Activated CD4-positive, alpha-beta T cell treated with anti-CD3 and anti-CD28 coated beads for 4 hours (primary cell): ENCODE results near the gene ZBTB8B.
"Not testable (repeated sequence)": the region's sequence is repeated elsewhere in the genome, so short reads cannot be mapped to it uniquely, and the experiment has no call there.

Experiments used
- DNase-seq, 2 donors: peaks; one replicate each; pipeline ENCODE4 v3.0.0-alpha.2; 2020

The ZBTB8B gene

DNA sequence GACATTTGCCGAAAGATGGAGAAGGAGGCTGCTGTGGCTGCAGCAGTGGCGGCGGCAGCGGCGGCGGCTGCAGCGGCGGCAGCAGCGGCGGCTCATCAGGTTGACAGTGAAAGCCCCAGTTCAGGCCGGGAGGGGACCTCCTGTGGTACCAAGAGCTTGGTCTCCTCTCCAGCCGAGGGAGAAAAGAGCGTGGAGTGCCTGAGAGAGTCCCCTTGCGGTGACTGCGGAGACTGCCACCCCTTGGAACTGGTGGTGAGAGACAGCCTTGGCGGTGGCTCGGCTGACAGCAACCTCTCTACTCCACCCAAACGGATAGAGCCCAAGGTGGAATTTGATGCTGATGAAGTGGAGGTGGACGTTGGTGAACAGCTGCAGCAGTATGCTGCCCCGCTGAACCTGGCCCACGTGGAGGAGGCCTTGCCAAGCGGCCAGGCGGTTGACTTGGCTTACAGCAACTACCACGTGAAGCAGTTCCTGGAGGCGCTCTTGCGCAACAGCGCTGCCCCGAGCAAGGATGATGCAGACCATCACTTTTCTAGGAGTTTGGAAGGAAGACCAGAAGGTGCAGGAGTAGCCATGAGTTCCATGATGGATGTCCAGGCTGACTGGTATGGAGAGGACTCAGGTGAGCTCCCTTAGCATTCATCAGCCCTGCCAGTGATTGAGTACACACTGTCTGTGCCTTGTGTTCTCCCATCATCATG, 6.3 kb downstream of the ZBTB8B start:
- no peak for DNase-seq

DNA sequence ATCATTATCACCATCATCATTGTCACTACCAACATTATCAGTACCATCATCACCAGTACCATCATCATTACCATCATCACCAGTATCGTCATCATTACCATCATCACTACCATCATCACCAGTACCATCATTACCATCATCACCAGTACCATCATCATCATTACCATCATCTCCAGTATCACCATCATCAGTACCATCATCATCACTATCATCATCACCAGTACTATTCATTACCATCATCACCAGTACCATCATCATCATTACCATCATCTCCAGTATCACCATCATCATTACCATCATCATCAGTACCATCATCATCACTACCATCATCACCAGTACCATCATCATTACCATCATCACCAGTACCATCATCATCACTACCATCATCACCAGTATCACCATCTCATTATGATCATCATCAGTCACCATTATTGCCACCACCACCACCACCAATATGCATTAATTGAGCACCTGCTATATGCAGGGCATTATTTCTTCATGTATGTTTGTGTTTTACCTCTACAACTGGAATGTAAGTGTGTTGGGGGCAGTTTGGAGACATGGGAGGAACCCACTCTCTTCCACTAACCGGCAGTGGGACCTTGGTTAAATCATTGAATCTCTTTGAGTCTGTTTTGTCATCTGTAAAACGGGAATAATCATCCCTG, 7.0 kb downstream of the ZBTB8B start:
- DNase-seq, result no peak

DNA sequence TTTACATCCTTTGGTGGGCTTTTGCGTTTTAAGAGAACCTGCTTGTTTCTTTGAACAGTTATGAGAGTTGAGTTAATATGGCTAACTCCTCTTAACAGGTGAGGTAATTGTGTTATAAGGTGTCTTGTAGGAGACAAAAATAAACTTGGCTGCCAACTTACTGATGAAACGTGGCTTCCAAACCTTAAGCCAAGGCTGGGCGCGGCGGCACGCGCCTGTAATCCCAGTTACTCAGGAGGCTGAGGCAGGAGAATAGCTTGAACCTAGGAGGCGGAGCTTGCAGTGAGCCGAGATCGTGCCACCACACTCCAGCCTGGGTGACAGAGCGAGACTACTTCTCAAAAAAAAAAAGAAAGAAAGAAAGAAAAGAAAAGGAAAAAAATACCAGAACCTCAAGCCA, 8.1 kb downstream of the ZBTB8B start:
- not testable (repeated sequence) for DNase-seq

DNA sequence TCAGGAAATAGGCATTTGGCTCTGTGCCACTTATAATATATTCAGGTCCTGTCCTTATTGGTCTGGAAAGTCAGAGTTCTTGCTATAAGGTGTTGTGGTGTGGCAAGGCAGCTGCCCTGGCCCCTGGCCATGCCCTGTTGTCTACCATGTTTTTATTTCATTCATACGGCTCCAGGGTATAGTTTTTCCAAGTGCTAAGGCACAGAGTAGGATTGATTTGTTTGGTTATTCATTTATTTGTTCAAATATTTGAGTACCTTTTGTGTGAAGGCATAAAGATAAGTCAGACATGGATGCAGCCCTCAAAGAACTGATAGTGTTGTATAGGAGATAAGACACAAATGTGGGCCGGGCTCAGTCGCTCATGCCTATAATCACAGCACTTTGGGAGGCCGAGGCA, 10.1 kb downstream of the ZBTB8B start:
- DNase-seq, result no peak

DNA sequence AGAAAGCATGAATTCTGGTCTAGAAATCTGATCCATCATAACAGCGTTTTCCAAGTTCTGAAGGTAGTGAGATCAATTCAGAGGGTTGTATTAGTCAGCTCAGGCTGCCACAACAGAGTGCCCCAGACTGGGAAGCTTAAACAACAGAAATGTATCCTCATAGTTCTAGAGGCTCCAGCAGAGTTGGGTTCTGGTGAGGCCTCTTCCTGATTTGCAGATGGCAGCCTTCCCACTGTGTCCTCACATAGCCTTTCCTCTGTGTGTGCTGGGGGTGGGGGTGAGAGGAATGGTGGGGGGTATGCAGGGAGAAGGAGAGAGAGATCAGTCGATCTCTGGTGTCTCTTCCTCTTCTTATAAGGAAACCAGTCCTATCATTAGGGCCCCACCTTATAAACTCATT, 15.1 kb downstream of the ZBTB8B start:
- no peak for DNase-seq

DNA sequence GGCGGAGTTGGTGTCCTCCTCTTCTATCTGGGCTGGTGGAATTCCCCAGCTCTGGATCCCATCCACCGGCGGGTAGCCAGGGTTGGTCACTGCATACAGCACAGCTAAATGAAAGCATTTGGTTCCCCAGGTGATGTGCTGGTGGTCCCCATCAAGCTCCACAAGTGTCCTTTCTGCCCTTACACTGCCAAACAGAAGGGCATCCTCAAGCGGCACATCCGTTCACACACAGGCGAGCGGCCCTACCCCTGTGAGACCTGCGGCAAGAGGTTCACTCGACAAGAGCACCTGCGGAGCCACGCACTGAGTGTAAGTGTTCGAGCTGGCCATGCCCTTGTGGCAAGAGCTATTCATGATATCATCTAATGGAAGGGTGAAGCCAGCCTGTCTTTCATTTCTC, 15.9 kb downstream of the ZBTB8B start:
- DNase-seq, result no peak

DNA sequence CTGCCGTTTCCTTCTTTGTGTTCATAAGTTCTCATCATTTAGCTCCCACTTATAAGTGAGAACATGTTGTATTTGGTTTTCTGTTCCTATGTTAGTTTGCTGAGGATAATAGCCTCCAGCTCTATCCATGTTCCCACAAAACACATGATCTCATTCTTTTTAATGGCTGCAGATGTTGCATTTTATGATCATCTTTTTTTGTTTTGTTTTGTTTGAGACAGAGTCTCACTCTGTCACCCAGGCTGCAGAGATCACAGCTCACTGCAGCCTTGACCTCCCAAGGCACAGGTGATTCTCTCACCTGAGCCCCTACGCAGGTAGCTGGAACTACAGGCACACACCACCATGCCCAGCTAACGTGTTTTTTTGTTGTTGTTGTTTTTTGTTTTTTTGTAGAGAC, 16.9 kb downstream of the ZBTB8B start:
- DNase-seq, result not testable (repeated sequence)

DNA sequence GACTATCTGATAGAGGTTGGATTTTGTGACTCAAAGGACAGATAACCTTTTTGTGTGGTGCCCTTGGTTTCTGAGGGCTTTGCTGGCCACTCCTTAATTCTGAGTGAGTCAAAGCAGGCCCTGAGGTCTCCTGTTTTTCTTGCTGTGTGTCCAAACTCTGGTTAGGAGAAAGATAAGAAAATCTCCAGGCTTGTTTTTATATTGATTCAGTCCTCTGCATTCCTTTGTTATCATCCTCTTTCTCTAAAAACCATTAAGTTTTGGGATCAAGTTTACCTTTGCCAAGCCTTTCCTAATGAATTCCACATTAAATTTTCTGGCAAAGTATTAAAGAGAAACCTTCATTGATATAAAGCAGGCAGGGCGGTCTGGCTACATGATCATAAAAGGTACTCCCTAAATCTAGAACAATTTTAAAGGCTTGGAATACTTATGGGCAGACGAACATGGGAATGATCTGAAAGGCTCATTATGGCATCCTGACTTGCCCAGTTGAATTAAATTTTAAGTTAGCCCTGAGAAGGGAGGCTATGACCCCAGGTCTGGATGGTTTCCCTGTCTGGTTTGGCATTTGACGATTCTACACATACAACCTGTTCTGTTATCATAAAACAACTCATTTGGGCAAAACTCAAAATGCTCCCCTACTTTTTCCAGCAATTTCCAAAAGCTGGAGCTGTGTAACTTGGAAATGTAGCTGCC, 20.8 kb downstream of the ZBTB8B start:
- DNase-seq, result no peak

DNA sequence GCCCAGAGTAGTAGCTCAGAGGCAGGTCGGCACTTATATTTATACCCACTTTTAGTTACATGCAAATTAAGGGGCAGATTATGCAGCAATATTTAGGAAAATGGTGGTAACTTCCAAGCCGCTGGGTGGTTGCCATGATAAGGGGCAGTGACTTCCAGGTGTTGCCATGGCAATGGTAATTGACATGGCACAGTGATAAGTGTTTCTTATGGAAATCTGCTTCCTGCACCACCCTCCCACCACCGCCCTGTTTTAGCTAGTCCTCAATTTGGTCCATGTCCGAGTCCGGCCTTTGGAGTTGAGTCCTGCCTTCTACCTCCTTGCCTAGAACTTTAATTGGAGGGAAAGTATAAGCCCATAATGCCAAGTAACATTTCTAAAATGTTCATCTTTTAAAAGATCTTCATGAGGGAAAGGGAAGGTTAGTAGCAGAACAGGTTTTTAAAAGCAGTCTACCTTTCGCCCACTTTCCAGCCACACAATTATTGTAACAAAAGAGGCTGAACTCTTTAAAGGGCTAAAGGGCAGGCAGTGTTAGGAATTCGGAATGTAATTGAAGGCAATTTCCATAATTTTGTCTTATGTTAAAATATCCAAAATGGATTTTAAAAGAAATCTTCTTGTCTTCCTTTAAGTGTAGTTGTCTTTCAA, 21.7 kb downstream of the ZBTB8B start:
- DNase-seq, result no peak

DNA sequence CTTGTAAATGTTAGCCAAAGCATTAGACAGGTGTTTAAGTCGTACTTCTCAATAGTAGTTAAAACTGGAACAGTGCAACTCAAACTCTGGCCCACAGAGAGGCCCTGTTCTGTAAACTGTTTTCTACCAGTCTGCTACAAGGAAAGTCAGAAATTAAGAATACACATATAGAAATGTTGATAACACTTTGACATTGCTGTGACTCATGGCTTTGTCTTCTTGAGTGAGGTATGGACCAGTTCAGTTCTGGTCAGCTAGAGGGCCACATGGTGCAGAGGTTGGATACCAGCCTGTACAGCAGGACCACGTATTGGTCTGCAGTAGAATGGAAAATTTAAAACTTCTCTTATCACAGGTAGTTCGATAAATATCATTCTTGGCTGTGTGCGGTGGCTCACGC, 22.3 kb downstream of the ZBTB8B start:
- DNase-seq, result no peak

DNA sequence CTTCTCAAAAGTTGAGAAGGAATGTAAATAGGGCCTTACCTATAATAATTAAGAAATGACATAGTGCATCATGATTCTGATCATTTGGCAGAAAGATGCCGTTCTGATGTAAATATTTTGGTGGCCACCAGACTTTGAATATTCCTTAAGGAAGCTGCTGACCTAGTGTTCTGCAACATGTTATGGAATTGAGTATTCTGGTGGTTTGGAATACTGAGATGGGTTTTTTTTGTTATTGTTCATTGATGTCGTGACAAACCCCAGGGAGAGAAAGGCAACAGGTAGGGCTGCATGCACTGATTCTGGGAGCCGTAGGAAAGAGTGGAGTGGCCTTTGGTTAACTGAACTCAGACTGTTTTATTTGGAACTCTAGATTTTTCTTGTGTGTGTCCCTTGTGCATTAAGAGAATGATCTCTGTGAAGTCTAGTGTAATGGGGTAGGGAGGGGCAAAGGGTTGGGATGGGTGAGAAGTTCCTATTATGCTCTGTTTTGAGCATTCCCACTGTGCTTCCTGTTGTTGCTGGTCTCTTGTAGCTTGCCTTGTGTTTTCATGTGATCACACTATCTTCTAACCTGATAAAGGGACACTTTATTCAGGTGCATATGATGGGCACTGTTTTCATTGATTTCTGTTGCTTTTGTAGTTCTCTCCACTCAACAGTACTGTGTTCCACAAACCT, 25.0 kb downstream of the ZBTB8B start:
- no peak for DNase-seq

DNA sequence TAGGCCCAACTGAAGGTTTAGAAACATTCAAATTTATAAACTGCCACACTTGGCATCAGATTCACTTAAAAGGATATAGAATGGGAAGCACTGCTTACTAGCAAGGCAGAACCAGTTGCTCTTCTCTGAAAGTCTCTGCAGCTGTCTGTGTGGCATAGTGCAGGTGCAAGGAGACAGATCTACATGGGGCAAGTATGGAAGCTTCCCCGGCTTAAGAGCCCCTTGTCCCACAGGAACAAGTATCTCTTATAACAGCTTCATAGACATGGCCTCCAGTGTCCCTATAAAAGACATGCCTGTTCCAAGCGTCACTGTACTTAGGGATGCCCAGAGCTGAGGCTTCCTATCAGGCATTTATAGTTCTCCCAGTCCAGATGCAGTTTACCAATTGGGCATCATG, 26.5 kb downstream of the ZBTB8B start:
- DNase-seq, result no peak

DNA sequence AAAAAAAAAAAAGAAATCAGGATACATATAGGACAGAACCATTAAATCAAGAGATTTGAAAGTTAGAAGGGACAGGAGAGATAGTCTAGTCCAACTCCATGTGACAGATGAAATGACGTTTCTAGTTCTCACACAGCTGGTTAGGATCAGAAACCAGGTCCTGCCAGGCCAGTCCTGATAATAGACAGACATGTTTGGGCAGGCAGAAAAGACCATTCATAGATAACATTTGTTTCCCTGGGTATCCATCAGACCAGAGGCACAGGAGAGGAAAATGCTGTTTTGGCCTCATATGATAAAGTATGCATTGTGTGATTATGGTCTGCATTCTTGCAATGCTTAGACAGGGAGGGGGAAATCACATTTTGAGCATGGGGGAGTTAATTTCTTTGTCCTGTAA, 29.3 kb downstream of the ZBTB8B start:
- no peak for DNase-seq

DNA sequence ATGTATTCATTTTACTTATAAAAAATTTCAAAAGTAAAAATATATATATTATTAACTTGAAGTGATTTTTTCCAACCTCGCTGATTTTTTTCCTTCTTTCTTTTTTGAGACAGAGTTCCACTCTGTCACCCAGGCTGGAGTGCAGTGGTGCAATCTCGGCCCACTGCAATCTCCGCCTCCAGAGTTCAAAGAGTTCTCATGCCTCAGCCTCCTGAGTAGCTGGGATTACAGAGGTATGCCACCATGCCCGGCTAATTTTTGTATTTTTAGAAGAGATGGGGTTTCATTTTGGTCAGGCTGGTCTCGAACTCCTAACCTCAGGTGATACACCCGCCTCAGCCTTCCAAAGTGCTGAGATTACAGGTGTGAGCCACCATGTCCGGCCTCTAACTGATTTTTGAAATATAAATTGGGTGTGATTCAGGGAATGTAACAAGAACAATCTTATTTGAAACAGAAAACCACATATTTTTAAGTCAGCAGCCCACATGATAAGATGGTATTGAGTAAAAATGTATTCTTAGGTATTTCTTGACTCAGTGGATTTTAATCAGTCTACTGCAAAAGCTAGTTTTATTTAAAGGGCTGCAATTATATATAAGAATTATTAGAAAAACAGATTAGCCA, 30.0 kb downstream of the ZBTB8B start:
- DNase-seq, result no peak

DNA sequence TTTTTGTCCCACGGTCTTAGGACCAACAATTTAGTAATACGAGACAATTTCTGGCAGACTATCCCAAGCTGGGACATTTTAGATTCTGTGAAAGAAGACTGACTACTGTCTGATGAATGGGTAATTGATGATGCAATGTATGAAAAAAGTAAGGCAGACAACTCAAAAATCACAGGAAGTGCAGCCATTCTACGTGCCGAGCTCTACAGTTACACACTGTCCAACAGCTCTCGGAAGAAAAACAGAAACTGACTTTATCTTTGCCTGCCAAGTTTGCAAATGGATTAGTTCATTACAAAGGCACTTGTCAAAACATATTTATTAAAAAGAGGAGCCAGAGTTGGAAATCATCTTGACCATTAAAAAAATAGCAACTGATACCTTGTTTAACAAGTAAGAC, 31.3 kb downstream of the ZBTB8B start:
- no peak for DNase-seq

DNA sequence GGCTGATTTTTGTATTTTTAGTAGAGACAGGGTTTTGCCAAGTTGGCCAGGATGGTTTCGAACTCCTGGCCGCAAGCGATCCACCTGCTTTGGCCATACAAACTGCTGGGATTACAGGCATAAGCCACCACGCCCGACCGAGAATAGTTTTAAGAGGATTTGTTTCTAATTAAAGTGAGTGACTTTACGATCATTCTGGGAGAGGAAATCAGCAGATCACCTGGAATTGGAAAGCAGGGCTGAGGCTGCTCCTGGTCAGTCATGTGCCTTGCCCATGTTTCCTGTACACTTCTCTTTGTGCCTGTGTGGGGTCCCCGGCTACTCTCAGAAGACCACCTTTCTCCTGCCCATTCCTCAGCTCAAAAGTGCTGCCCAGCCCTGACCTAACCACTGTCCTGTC, 33.9 kb downstream of the ZBTB8B start:
- no peak for DNase-seq

DNA sequence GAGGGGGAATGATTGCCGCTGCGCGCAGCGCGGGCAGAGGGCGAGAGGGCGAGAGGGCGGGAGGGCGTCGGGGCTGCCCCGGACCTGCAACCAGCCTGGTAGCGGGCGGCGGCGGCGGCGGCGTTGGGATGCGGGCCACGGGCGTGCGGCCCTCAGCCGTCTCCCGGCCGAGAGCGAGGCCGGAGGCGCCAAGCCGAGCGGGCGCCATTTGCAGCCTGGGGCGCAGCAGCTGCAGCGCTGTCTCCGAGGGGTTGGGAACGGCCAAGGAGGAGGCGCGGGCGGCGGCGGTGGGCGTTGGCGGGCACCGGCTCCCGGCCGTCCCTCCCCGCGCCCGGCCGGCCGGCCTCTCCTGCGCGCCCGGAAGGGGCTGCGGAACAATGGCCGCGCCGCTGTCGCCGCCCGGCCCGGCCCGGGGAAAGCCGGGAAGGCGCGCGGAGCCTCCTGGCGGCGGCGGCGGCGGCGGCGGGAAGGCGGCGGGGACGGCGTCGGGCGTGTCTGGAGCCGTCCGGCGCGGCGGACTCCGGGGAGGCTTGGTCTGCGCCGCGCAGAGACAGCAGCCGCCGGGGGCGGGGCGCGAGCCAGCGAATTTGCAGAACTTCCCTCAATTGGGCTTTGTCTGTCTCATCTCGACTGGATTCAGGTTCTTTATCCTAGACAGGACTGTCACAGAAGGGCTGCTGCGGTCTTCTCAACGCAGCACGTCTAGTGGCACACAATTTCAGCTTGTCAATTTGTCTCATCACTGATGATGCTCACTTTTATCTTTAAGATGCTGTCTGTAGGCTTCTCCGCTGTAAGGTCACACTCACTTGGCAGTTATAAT, 35.7 kb downstream of the ZBTB8B start:
- DNase-seq, result peak in 1 of 2 donors; percentile 3

DNA sequence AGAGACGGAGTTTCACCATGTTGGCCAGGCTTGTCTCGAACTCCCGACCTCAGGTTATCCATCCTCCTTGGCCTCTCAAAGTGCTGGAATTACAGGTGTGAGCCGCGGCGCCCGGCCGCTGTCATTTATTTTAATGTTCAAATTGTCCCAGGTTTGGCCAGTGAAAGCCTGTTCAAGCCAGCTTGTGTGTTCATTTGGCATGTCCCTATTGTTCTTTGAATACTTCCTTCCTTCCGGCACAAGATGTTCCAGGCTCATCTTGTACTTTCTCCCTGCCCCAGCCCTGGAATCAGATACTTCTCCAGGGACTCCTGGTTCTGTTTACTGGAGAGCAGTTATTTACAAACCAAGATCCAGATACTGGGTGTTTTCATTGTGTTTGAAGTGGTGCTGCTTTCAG, 37.0 kb downstream of the ZBTB8B start:
- DNase-seq, result no peak

DNA sequence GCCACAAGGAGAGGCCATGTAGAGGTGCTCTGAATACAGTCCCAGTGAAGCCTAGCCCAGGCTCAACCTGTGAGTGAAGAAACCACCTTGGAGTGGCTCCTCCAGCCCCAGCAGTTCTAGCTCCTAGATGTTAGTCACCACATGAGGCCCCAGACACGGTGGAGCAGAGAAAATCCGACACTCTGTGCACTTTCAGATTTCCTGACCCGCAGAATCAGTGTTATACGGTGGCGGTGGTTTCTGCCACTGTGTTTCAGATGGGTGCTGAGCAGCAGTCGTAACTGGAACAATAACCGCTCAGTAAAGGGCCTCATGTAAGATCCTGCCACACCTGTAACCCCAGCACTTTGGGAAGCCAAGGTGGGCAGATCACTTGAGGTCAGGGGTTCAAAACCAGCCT, 38.3 kb downstream of the ZBTB8B start:
- DNase-seq, result no peak

DNA sequence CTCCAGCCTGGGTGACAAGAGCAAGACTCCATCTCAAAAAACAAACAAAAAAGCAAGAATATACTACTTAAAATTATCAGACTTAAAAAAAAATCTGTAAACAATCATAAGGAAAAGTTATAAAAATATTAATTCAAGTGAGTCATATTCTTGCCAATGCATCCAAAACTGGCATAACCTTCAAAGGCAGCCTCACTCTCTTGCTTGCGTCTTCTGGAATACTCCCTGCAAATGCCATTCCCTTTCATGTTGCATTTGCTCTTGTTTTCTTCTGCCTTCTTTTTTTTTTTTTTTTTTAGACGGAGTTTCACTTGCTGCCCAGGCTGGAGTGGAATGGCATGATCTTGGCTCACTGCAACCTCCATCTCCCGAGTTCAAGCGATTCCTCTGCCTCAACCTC, 42.1 kb downstream of the ZBTB8B start:
- DNase-seq, result no peak

DNA sequence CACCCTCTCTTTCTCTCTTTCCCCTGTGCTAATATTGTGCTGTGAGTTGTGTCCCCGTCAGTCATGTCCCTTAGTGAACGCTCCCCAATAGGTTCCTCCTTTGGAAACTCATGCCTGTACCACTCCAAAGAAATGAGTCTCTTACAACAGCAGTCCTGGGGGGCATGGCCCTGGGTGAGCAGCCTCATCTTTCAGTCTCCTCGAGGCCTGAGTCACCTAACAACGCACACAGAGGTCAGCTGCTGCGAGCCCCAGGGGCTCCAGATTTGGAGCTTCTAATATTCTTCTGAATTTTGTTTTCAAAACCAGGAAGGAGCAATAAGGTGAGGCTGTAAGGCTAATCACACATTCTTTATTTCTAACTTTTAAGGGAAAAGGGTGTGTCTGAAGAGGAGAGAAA, 43.9 kb downstream of the ZBTB8B start:
- DNase-seq, result no peak

DNA sequence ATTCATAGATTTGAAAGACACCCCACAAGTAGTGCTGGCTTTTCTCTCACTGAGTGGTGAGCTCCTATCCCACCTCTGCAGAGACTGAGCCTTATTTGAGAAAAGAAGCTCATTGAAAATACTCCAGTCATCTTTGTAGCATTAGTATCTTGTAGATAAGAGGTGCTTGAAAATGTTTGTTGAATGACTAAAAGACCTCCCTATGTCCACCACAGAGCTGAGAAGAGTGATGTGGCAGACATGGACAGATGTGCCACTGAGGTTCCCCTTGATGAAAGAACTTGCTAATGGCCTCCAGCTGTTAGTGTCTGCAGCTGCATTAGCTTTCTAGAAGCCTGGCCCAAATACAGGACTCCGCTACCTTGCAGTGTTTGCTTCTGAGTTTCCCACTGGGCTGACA, 45.1 kb downstream of the ZBTB8B start:
- DNase-seq, result no peak
